GM23248 (cell line): ENCODE data around the gene CASR.

Experiments used
- EZH2 ChIP-seq: fragments of 200-600 bp; sonication (generic); IDR thresholded peaks from 2 replicates; pipeline ENCODE4 v1.6.1; 2018; ENCODE audit warnings: antibody characterized with exemption, mild to moderate bottlenecking; ENCODE audit not compliant: insufficient read depth, poor library complexity, severe bottlenecking
- EZH2phosphoT487 ChIP-seq: fragments of 200-600 bp; sonication (generic); IDR thresholded peaks from 2 replicates; pipeline ENCODE4 v1.6.1; 2018; ENCODE audit warnings: antibody characterized with exemption, moderate library complexity, mild to moderate bottlenecking, low read depth; ENCODE audit not compliant: insufficient read depth

GRCh38 chr3:122251428-122251827, 68.0 kb downstream of the CASR start:
- no peak for TF ChIP-seq EZH2
- no peak for TF ChIP-seq EZH2phosphoT487
